KMS-11 (cell line): ENCODE data around the gene MSI2.

ENCODE experiments used
- H2AFZ ChIP-seq: fragments of 200-600 bp; sonication (generic); 2 replicates; pipeline ENCODE4 v1.6.1; 2016; ENCODE audit warnings: antibody characterized with exemption, mixed run types, low read depth
- H3K27ac ChIP-seq: fragments of 200-600 bp; sonication (generic); 2 replicates; pipeline ENCODE4 v1.6.1; 2016; ENCODE audit warnings: mild to moderate bottlenecking, mixed run types
- H3K27me3 ChIP-seq: fragments of 200-600 bp; sonication (generic); 2 replicates; pipeline ENCODE4 v1.6.1; 2017; ENCODE audit warnings: mild to moderate bottlenecking, low read depth, mixed run types, moderate library complexity; ENCODE audit not compliant: insufficient read depth
- H3K36me3 ChIP-seq: fragments of 200-600 bp; sonication (generic); 2 replicates; pipeline ENCODE4 v1.6.1; 2017; ENCODE audit warnings: mild to moderate bottlenecking, mixed run types; ENCODE audit not compliant: insufficient read depth
- H3K4me1 ChIP-seq: fragments of 200-600 bp; sonication (generic); 2 replicates; pipeline ENCODE4 v1.6.1; 2016; ENCODE audit warnings: mild to moderate bottlenecking, low read depth, mixed run types; ENCODE audit not compliant: poor library complexity, severe bottlenecking
- H3K4me2 ChIP-seq: fragments of 200-600 bp; sonication (generic); 2 replicates; pipeline ENCODE4 v1.7.0; 2016; ENCODE audit warnings: mild to moderate bottlenecking, mixed run types
- H3K4me3 ChIP-seq: fragments of 200-600 bp; sonication (generic); IDR thresholded peaks from 2 replicates; pipeline ENCODE4 v1.6.1; 2017; ENCODE audit warnings: low read depth, low read length, mixed read lengths; ENCODE audit not compliant: insufficient read depth
- H3K79me2 ChIP-seq: fragments of 200-600 bp; sonication (generic); 2 replicates; pipeline ENCODE4 v1.6.1; 2016; ENCODE audit warnings: low read depth, mixed run types; ENCODE audit not compliant: insufficient read depth
- H3K9ac ChIP-seq: fragments of 200-600 bp; sonication (generic); 2 replicates; pipeline ENCODE4 v1.6.1; 2016; ENCODE audit warnings: mild to moderate bottlenecking, mixed run types
- H4K20me1 ChIP-seq: fragments of 200-600 bp; sonication (generic); 2 replicates; pipeline ENCODE4 v1.6.1; 2016; ENCODE audit warnings: mild to moderate bottlenecking, mixed run types; ENCODE audit not compliant: insufficient read depth
- TF ChIP-seq, protein P1 (sequence below): fragments of 200-600 bp; sonication (generic); conservative IDR thresholded peaks from 2 replicates; pipeline ENCODE4 v1.6.1; 2017; ENCODE audit warnings: low read depth, mild to moderate bottlenecking, antibody characterized with exemption, low read length, moderate library complexity, mixed read lengths

Gene MSI2

DNA sequence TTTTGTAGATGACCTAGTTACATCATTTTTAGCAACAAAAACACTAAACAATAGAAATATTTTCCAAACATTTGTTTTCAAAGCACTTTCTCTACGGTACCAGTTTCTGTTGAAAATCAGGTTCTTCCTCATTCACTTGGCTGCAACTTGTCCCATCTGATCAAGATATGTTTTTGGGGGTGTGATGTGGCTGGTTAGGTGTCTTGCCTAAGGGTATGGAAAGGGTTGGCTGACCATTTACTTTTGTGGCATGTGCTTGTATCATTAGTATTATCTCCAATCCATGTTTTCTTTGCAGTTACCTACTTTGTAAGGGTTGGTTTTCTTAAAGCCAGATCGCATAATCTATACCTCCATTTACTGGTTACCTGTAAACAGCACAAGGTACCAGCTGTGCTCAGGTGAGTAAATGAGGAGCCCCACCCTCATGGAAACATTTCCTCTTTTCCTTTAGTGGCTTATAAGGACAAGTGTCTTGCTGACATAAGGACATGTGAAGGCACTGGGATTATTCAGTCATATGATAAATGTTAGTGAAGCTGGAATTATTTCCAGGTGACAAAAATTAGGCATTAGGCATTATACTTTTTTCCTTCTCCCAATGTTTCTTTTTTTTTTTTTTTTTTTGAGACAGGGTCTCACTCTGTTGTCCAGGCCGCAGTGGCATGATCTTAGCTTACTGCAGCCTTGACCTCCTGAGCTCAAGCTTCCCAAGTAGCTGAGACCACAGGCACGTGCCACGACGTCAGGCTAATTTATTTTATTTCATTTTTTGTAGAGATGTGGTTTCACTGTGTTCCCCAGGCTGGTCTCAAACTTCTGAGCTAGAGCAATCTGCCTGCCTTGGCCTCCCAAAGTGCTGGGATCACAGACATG is 326.8 kb downstream of the MSI2 start:
- Histone ChIP-seq H3K79me2 (no peaks in the 10 kb centered on the region; the same call in 1 of the 2 replicates), H3K4me2 (no peak overlapping the region), H3K36me3 (no peaks in the 10 kb centered on the region), H3K4me1 (peaks cover 12% of the 10 kb centered on the region), H2AFZ (no peak overlapping the region), H3K27ac (no peak overlapping the region), H3K27me3 (no peaks in the 10 kb centered on the region), H3K4me3 (no peak overlapping the region), H3K9ac (no peak overlapping the region), H4K20me1 (no peaks in the 10 kb centered on the region)
- TF ChIP-seq, protein P1, sequence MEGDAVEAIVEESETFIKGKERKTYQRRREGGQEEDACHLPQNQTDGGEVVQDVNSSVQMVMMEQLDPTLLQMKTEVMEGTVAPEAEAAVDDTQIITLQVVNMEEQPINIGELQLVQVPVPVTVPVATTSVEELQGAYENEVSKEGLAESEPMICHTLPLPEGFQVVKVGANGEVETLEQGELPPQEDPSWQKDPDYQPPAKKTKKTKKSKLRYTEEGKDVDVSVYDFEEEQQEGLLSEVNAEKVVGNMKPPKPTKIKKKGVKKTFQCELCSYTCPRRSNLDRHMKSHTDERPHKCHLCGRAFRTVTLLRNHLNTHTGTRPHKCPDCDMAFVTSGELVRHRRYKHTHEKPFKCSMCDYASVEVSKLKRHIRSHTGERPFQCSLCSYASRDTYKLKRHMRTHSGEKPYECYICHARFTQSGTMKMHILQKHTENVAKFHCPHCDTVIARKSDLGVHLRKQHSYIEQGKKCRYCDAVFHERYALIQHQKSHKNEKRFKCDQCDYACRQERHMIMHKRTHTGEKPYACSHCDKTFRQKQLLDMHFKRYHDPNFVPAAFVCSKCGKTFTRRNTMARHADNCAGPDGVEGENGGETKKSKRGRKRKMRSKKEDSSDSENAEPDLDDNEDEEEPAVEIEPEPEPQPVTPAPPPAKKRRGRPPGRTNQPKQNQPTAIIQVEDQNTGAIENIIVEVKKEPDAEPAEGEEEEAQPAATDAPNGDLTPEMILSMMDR: no peak

DNA sequence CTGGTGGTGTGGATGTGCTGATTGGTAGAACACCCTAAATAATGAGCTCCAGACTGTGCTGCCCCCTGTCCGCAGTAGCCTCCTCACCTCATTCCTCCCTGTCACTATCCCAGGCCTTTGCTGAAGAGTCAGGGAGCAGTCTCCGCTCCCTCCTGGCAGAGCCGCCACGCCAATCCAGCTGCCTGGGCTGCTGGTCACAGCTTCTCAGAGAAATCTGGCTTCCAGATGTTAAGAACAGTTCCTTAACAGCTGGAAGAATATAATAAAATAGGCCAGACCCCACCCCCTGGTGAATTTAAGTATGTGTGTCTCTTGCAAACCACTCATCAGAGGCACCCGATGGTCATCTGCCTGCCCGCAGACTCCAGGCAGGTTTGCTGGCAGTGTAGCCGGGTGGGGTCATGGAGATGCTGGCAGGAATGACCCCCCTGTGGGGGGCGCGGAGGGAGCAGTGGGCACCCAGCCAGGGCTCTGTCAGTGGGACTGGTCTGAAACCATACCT is 327.8 kb downstream of the MSI2 start:
- TF ChIP-seq, protein P1: no peak
- no peaks in the 10 kb centered on the region; the same call in 1 of the 2 replicates for H3K79me2 ChIP-seq
- H3K4me3 ChIP-seq: no peak overlapping the region
- no peaks in the 10 kb centered on the region for H4K20me1 ChIP-seq
- no peaks in the 10 kb centered on the region for H3K36me3 ChIP-seq
- H3K27ac ChIP-seq: no peak overlapping the region
- no peak overlapping the region for H2AFZ ChIP-seq
- H3K4me2 ChIP-seq: no peak overlapping the region
- H3K4me1 ChIP-seq: peaks cover 6% of the 10 kb centered on the region
- no peaks in the 10 kb centered on the region for H3K27me3 ChIP-seq
- H3K9ac ChIP-seq: no peak overlapping the region

DNA sequence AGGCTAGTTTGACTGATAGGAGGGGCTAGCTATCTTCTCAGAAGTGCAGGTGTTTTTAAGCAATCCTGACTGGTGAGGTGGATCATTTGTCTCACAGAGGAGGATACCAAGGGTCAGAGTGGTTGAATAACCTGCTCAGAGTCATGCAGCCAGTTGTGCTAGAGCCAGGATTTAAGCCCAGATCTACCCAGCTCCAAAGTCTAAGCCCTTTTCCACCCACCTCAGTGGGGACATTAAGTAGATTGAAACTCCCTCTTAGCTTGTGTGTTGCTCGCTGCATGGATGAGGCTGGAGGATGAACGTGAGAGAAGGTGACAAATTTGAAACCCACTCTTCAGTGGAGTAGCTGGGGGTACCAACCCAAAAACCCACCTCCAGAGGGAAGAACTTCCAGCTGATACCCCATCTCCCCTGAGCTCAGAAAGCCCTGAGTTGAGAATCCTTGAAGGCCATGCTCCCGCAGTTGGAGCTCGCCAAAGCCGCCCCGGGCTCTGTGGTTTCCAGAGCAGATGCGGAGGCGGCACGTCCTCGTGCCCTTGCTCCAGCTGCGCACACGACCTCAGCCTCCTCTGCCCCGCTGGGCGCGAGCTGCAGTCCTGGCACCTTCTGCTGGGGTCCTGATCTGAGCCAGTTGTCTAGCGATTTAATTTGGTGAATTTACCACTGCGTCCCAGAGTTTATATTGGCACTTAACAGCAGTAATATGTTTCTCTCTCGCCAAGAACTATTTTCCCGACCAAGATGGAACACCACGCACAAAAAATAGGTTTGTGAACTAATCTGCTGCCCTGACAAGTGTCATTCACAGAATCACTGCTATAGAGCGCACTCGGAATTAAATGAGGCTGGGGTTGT is 329.2 kb downstream of the MSI2 start:
- peaks cover 14% of the 10 kb centered on the region for H3K4me1 ChIP-seq
- H2AFZ ChIP-seq: no peak overlapping the region
- H4K20me1 ChIP-seq: no peaks in the 10 kb centered on the region
- TF ChIP-seq, protein P1: no peak
- no peak overlapping the region for H3K9ac ChIP-seq
- H3K4me2 ChIP-seq: no peak overlapping the region
- H3K79me2 ChIP-seq: no peaks in the 10 kb centered on the region; the same call in 1 of the 2 replicates
- H3K27ac ChIP-seq: no peak overlapping the region
- H3K27me3 ChIP-seq: no peaks in the 10 kb centered on the region
- H3K36me3 ChIP-seq: no peaks in the 10 kb centered on the region
- no peak overlapping the region for H3K4me3 ChIP-seq

DNA sequence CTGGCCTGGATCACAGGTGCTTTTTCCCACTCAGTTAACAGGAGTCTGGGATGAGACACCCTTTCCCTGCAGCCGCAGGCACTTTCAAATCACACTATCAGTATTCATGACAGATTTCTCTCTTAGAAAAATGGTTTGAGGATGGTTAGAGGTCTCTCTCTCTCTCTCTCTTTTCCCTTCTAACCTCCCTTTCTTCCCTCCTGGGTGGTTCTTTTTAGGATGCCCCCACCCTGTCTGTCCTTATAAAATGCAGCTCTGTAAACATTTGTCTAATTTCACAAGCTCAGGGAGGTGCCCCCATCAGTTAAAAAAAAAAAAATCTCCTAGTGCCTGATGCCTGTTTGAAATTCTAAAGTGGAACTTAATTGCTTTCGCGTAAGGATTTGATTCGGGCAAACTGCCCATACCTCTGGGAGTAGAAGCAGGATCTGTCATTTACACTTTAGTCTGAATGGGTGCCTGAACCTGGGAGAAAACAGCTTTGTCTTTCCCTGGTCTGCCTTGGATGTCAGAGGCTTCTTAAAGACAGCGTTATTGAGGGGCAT is 329.9 kb downstream of the MSI2 start:
- Histone ChIP-seq H3K27me3 (no peaks in the 10 kb centered on the region), H3K9ac (no peak overlapping the region), H3K27ac (no peak overlapping the region), H3K36me3 (no peaks in the 10 kb centered on the region), H3K4me1 (peaks cover 14% of the 10 kb centered on the region), H4K20me1 (no peaks in the 10 kb centered on the region), H3K4me2 (no peak overlapping the region), H3K79me2 (no peaks in the 10 kb centered on the region; the same call in 1 of the 2 replicates), H2AFZ (no peak overlapping the region), H3K4me3 (no peak overlapping the region)
- TF ChIP-seq, protein P1: no peak
